Measurements from ENCODE around the gene TMSB4X. TPM values are rescaled to one million over a fixed set of nuclear protein-coding genes. Genes with fewer than 3 reads are reported as not detected.

Gene TMSB4X
- total and polyA plus RNA-seq, 2 of the 8 experiments (the other 6 are each of a cell fraction or from before 2014, with no cell fraction given): 2,063 to 2,112 TPM

DNA sequence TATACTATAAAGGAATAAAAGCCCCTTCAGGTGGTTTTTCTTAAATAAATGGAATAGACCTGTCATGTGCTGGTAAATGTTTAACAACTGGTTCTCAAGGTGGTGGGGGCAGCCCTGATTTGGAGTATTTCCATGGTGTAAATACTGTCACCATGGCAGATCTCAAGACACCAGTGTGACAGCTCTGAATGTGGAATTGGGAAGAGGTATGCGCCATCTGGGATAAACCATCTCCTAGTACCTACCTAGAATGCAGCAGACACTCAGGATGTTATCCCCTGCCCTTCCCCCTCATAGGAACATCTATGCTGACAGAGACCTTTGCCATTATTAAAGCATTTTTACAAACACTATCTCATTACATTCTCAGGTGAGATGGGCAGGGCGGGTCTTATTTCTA, 26.4 kb upstream of the TMSB4X start (continued):
- TF ChIP-seq, protein P1, sequence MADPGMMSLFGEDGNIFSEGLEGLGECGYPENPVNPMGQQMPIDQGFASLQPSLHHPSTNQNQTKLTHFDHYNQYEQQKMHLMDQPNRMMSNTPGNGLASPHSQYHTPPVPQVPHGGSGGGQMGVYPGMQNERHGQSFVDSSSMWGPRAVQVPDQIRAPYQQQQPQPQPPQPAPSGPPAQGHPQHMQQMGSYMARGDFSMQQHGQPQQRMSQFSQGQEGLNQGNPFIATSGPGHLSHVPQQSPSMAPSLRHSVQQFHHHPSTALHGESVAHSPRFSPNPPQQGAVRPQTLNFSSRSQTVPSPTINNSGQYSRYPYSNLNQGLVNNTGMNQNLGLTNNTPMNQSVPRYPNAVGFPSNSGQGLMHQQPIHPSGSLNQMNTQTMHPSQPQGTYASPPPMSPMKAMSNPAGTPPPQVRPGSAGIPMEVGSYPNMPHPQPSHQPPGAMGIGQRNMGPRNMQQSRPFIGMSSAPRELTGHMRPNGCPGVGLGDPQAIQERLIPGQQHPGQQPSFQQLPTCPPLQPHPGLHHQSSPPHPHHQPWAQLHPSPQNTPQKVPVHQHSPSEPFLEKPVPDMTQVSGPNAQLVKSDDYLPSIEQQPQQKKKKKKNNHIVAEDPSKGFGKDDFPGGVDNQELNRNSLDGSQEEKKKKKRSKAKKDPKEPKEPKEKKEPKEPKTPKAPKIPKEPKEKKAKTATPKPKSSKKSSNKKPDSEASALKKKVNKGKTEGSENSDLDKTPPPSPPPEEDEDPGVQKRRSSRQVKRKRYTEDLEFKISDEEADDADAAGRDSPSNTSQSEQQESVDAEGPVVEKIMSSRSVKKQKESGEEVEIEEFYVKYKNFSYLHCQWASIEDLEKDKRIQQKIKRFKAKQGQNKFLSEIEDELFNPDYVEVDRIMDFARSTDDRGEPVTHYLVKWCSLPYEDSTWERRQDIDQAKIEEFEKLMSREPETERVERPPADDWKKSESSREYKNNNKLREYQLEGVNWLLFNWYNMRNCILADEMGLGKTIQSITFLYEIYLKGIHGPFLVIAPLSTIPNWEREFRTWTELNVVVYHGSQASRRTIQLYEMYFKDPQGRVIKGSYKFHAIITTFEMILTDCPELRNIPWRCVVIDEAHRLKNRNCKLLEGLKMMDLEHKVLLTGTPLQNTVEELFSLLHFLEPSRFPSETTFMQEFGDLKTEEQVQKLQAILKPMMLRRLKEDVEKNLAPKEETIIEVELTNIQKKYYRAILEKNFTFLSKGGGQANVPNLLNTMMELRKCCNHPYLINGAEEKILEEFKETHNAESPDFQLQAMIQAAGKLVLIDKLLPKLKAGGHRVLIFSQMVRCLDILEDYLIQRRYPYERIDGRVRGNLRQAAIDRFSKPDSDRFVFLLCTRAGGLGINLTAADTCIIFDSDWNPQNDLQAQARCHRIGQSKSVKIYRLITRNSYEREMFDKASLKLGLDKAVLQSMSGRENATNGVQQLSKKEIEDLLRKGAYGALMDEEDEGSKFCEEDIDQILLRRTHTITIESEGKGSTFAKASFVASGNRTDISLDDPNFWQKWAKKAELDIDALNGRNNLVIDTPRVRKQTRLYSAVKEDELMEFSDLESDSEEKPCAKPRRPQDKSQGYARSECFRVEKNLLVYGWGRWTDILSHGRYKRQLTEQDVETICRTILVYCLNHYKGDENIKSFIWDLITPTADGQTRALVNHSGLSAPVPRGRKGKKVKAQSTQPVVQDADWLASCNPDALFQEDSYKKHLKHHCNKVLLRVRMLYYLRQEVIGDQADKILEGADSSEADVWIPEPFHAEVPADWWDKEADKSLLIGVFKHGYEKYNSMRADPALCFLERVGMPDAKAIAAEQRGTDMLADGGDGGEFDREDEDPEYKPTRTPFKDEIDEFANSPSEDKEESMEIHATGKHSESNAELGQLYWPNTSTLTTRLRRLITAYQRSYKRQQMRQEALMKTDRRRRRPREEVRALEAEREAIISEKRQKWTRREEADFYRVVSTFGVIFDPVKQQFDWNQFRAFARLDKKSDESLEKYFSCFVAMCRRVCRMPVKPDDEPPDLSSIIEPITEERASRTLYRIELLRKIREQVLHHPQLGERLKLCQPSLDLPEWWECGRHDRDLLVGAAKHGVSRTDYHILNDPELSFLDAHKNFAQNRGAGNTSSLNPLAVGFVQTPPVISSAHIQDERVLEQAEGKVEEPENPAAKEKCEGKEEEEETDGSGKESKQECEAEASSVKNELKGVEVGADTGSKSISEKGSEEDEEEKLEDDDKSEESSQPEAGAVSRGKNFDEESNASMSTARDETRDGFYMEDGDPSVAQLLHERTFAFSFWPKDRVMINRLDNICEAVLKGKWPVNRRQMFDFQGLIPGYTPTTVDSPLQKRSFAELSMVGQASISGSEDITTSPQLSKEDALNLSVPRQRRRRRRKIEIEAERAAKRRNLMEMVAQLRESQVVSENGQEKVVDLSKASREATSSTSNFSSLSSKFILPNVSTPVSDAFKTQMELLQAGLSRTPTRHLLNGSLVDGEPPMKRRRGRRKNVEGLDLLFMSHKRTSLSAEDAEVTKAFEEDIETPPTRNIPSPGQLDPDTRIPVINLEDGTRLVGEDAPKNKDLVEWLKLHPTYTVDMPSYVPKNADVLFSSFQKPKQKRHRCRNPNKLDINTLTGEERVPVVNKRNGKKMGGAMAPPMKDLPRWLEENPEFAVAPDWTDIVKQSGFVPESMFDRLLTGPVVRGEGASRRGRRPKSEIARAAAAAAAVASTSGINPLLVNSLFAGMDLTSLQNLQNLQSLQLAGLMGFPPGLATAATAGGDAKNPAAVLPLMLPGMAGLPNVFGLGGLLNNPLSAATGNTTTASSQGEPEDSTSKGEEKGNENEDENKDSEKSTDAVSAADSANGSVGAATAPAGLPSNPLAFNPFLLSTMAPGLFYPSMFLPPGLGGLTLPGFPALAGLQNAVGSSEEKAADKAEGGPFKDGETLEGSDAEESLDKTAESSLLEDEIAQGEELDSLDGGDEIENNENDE (IDR thresholded peaks at IDR 0.05; ENCODE audit: insufficient replicate concordance, low read length): no peak
- TF ChIP-seq, protein P2, sequence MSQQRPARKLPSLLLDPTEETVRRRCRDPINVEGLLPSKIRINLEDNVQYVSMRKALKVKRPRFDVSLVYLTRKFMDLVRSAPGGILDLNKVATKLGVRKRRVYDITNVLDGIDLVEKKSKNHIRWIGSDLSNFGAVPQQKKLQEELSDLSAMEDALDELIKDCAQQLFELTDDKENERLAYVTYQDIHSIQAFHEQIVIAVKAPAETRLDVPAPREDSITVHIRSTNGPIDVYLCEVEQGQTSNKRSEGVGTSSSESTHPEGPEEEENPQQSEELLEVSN (IDR thresholded peaks at IDR 0.05): no peak
- TF ChIP-seq SP2 (IDR thresholded peaks at IDR 0.05; ENCODE audit: low read length) (no peak), ATF3 (IDR thresholded peaks at IDR 0.05; ENCODE audit: insufficient read depth, low read depth, low read length) (no peak), KDM4A (IDR thresholded peaks at IDR 0.05; ENCODE audit: low read depth, low read length, severe bottlenecking) (no peak), CBX8 (IDR thresholded peaks at IDR 0.05; ENCODE audit: borderline replicate concordance, low read depth, low read length) (no peak), GTF2F1 (IDR thresholded peaks at IDR 0.05; ENCODE audit: borderline replicate concordance, low read depth, low read length) (no peak), SIX5 (IDR thresholded peaks at IDR 0.05; ENCODE audit: low read depth, low read length) (no peak), SIN3A (conservative IDR thresholded peaks at IDR 0.05 in 1 of 2, IDR thresholded peaks at IDR 0.05 in 1 of 2; ENCODE audit: low read depth in 1 of 2, low read length in 2 of 2) (no peak)

Data from H1 (cell line).